ENCODE results near the gene WHRN.
A peak's percentile ranks its signal among the peaks of the same experiment; 100 is the strongest.

Gene WHRN

GRCh38 chr9:114376586-114377445 lies 128.5 kb downstream of the WHRN start:
- no peak for DNase-seq

GRCh38 chr9:114375386-114376175 lies 129.7 kb downstream of the WHRN start:
- no peak for DNase-seq

GRCh38 chr9:114374936-114375335 lies 130.3 kb downstream of the WHRN start:
- DNase-seq = no peak

GRCh38 chr9:114373960-114374730 lies 131.1 kb downstream of the WHRN start:
- DNase-seq = no peak

GRCh38 chr9:114372921-114373448 lies 132.3 kb downstream of the WHRN start:
- no peak for DNase-seq

GRCh38 chr9:114371973-114372917 lies 133.0 kb downstream of the WHRN start:
- DNase-seq = no peak

- no peak for DNase-seq
Measured at GRCh38 chr9:114371343-114371944, 133.8 kb downstream of the WHRN start.

GRCh38 chr9:114370968-114371320 lies 134.3 kb downstream of the WHRN start:
- no peak for DNase-seq

GRCh38 chr9:114370251-114370967 lies 134.9 kb downstream of the WHRN start:
- DNase-seq = no peak

- DNase-seq = no peak
Measured at GRCh38 chr9:114369216-114370130, 135.8 kb downstream of the WHRN start.

- no peak for DNase-seq
Measured at GRCh38 chr9:114367772-114368569, 137.3 kb downstream of the WHRN start.

- no peak for DNase-seq
Measured at GRCh38 chr9:114367366-114367765, 137.9 kb downstream of the WHRN start.

GRCh38 chr9:114366334-114367128 lies 138.7 kb downstream of the WHRN start:
- DNase-seq = peak; percentile 93

GRCh38 chr9:114365194-114365593 lies 140.1 kb downstream of the WHRN start:
- DNase-seq = no peak

GRCh38 chr9:114364134-114365041 lies 140.9 kb downstream of the WHRN start:
- DNase-seq = peak; percentile 75

- DNase-seq = no peak
Measured at GRCh38 chr9:114363424-114363823, 141.8 kb downstream of the WHRN start.

Data from fibroblast of skin of scalp (primary cell).